GM12865 (cell line): ENCODE data around the gene NAA60.

Experiments used
- DNase-seq: peaks from one replicate; pipeline ENCODE4 v3.0.0; 2010; ENCODE audit warnings: low read depth
- H3K4me3 ChIP-seq: 2 replicates; pipeline ENCODE4 v1.5.1; 2011; ENCODE audit warnings: mild to moderate bottlenecking, low read depth, low read length, control low read depth
- CTCF ChIP-seq: IDR thresholded peaks from 2 replicates; pipeline ENCODE4 v1.5.1; 2011; ENCODE audit warnings: low read length, control low read depth, low read depth, inconsistent platforms; ENCODE audit not compliant: insufficient read depth; ENCODE audit errors: missing control alignments

Gene NAA60

DNA sequence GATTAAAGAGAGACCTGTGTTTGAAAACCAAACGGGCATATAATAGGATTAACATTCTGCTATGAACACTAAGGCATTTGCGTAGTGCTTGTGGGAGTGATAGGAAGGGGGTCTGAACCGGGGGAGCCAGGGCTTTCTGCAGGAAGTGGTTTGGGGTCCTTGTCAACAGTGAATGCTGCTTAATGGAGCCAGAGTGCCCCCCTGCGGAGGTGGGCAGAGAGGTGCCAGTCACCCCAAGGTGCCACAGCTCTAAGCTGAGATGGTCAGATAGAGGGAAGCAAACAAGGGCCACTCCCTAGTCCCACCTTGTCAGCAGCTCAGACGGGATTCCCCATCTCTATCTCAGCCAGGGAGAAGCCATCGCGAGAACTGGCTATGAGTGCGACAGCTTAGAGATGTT lies 17.7 kb downstream of the NAA60 start:
- peak; percentile 21 for TF ChIP-seq CTCF
- peak; percentile 48 for DNase-seq
- no peak overlapping the region for H3K4me3 ChIP-seq

DNA sequence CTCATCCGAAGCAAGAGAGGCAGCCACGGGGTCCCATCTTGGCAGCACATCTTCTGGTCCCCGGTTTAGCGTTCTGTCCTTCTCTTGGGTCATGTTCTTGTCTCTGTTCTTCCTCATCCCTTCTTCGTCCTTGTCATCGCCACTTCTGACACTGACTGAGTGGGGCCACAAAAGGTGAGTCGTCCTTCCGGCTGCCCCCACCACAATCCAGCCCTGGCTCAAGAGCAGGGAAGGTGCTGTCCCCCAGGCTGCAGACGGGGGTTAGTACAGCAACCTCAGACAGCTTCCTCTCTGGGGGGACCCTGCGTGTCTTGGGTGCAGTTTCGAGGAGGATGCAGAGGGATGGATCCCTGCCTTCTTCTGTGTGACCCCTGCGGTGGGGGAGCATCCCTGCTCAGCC lies 21.8 kb downstream of the NAA60 start:
- TF ChIP-seq CTCF, result no peak
- DNase-seq, result no peak
- no peak overlapping the region for H3K4me3 ChIP-seq

DNA sequence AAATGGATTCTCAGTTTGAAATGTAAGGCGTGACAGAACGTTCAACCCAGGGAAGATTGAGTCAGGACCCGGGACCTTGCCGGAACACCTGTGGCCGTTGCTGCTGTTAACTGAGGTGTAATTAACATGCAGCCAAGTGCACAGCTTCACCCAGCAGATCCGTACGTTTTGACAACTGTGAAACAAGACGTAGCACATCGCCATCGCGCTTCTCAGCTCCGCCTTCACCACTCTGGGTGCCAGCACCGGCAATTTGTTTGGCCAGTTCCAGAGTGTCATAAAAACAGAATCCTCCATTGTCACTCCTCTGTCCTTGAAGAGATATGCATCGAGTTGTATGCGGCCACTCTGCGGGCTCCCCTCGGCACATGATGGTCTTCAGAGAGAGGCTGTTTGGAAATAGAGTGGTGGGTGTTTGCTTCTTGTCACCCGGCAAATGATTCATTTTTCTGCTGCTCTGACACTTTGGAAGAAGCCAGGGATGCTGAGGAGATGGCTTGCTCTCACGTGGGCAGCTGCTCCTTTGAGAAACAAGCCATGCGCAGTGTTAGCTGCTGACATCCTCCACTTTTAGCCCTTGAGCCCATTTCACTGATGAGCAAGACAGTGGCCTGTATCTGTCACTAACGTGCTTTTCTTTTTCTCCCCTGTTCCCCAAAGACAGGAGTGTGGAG lies 22.6 kb downstream of the NAA60 start:
- no peak for DNase-seq
- H3K4me3 ChIP-seq, result no peak overlapping the region
- no peak for TF ChIP-seq CTCF

- TF ChIP-seq CTCF, result no peak
- no peak for DNase-seq
- H3K4me3 ChIP-seq, result no peak overlapping the region
Observed at GRCh38 chr16:3467182-3467581, 23.7 kb downstream of the NAA60 start.

GRCh38 chr16:3467921-3468320 lies 24.4 kb downstream of the NAA60 start:
- TF ChIP-seq CTCF, result no peak
- no peak overlapping the region for H3K4me3 ChIP-seq
- no peak for DNase-seq

GRCh38 chr16:3468501-3468900 lies 25.0 kb downstream of the NAA60 start:
- H3K4me3 ChIP-seq, result no peak overlapping the region
- no peak for DNase-seq
- TF ChIP-seq CTCF, result no peak

GRCh38 chr16:3469736-3470135 lies 26.3 kb downstream of the NAA60 start:
- DNase-seq, result no peak
- TF ChIP-seq CTCF, result no peak
- no peak overlapping the region for H3K4me3 ChIP-seq
